K562 (cell line): ENCODE measurements around the gene ABCA1.

ENCODE experiments used
- DNMT1 ChIP-seq: fragments of 450-650 bp; IDR thresholded peaks from 2 replicates; pipeline ENCODE4 v1.6.1; 2016; ENCODE audit warnings: antibody characterized with exemption, mild to moderate bottlenecking
- HDAC6 ChIP-seq: IDR thresholded peaks from 2 replicates; pipeline ENCODE4 v1.6.1; 2012; ENCODE audit warnings: low read depth, mild to moderate bottlenecking, control low read depth, inconsistent platforms, low read length, moderate library complexity
- RBBP5 ChIP-seq: fragments of 200-600 bp; sonication (generic); IDR thresholded peaks from 2 replicates; pipeline ENCODE4 v1.6.1; 2012; ENCODE audit warnings: borderline replicate concordance, mild to moderate bottlenecking, low read length, control low read depth, inconsistent platforms; ENCODE audit not compliant: insufficient read depth, poor library complexity, severe bottlenecking
- TF ChIP-seq, protein P1 (sequence below): sonication (generic); formaldehyde crosslinking; IDR thresholded peaks from 2 replicates; pipeline ENCODE4 v1.8.1; 2022; ENCODE audit warnings: missing genetic modification reagents

DNA sequence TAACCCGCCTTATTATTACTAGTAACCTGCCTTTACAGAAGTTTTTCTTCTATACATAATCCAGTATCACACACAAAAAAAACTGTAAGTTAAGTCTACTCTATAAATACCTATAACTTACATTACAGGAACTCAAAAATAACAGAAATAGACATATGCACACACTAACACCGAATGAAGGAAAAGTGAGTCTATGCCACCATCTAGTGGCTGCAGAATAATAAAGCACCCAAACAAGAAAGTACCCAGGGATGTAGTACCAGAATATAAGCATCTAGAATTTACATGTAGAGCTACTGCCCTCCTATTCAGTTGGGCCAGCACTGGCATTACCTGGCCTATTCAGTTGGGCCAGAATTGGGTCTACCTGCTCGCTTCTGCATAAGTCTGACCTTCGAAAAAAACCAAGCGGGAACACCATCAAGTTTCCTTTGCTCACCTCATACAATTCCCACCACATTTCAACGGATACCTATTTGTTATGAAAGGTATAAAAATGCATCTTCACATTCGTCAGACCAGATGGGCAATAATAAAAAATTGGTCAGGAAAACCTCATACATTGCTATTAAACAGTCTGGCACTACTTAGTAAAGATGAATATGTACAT is 184.5 kb downstream of the ABCA1 start:
- no peak for TF ChIP-seq RBBP5
- no peak for TF ChIP-seq HDAC6
- TF ChIP-seq, protein P1, sequence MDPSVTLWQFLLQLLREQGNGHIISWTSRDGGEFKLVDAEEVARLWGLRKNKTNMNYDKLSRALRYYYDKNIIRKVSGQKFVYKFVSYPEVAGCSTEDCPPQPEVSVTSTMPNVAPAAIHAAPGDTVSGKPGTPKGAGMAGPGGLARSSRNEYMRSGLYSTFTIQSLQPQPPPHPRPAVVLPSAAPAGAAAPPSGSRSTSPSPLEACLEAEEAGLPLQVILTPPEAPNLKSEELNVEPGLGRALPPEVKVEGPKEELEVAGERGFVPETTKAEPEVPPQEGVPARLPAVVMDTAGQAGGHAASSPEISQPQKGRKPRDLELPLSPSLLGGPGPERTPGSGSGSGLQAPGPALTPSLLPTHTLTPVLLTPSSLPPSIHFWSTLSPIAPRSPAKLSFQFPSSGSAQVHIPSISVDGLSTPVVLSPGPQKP (CRISPR knock-in tag): no peak
- TF ChIP-seq DNMT1: no peak
